ENCODE results near the gene EXOSC3.
"Not testable (repeated sequence)": the region's sequence is repeated elsewhere in the genome, so short reads cannot be mapped to it uniquely, and the experiment has no call there.

Gene EXOSC3

DNA sequence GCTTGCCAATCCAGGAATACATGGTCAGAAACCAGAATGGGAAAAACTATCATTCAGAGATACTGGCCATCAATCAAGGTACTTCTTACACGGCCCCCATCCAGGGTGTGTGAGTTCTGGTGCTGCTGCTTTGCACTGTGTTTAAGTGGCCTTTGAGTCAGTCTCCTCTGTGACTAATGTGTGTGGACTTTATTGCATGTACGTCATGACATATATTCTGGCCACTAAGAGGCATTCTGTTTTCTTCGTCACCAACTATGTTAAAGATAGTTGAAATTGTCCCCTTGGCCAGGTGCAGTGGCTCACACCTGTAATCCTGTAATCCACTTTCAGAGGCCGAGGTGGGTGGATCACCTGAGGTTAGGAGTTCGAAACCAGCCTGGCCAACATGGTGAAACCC, 8.5 kb downstream of the EXOSC3 start:
- DNase-seq: no peak

- DNase-seq: no peak
Observed at GRCh38 chr9:37775216-37775919, 9.5 kb downstream of the EXOSC3 start.

- no peak for DNase-seq
Observed at GRCh38 chr9:37769995-37770394, 14.9 kb downstream of the EXOSC3 start.

DNA sequence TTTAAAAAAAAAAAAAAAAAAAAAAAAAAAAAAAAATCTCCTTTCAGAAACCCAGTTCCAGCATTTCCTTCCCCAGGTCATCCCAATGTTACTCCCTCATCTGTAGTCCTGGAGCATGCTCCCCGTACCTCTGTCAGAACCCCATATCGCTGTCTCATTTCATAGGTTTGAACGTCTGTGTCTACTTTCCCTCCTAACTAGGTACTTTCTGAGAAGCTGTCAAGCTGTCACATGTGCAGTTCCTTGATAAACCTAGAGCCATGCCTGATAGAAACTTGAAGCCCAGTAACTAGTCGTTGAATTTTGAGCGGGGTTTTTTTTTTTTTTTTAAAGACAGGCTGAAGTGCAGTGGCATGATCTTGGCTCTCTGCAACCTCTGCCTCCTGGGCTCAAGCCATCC, 15.6 kb downstream of the EXOSC3 start:
- no peak for DNase-seq

GRCh38 chr9:37765263-37765662, 19.6 kb downstream of the EXOSC3 start:
- not testable (repeated sequence) for DNase-seq

DNA sequence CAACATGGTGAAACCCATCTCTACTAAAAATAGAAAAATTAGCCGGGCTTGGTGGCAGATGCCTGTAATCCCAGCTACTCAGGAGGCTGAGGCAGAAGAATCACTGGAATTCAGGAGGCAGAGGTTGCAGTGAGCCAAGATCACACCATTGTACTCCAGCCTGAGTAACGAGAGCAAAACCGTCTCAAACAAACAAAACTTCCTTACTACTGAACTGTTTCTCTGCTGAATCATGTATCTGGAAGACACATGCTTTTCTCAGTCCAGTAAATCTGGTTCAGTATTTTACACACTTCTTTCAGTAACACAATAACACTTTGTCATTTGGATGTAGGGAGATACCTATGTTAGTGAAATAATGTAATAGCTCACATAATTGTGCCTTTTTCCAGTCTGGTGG, 23.4 kb downstream of the EXOSC3 start:
- no peak for DNase-seq

DNA sequence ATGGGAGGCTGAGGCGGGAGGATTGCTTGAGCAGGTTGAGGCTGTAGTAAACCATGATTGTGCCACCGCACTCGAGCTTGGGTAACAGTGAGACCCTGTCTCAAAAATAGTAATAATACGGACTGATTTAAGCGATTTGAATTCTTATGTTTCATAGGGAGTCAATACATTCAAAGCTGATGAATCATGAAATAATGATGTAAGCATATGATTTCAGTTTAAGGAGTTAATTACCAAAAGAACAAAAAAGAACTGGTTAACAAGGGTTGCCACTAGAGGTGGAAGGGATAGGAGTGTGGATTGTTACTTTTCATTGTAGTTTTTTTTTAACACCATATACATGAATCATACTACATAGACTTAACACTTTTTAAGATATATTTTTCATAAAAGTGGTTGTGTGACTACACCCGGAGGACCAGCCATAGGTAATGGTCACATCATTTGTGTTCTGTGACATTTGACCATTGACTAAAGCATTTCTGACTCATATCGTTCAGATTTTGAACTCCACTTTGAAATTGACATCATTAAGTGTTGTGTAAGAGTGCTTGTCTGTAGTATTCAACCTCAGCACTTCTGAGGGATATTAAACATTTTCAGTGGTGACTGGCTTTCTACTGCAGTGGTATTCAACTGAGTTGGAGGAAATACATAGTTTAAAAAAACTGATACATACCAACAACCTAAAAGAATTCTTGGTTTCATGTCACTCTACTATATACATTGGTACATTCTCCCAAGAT, 24.3 kb downstream of the EXOSC3 start:
- no peak for DNase-seq

DNA sequence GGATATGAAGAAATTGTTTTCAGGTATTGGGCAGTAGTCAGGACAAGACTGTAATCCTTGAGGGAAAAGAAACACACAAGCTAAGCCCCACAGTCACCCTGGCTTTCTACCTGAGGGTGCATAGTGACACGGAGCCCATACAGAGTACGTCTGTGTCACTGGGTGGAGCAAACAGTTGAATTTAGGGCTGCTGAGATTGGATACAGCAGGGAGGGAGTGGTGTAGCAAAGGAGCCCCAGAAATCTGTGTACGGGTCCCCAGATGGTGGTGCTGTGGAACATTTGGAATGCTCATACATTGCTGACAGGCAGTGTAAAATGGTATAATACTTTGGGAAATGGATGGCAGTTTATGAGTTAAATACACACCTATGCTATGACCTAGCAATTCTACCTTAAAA, 26.1 kb downstream of the EXOSC3 start:
- no peak for DNase-seq

GRCh38 chr9:37753489-37754190, 31.2 kb downstream of the EXOSC3 start, which contains the start of gene TRMT10B:
TRMT10B (plus strand) TSS chr9:37753805; CDS start chr9:37761932, 8,127 bp downstream.
- DNase-seq: peak in 50 of 56 donors; percentile 12 to 85 (median 57)

- no peak for DNase-seq
Observed at GRCh38 chr9:37752642-37753488, 32.0 kb downstream of the EXOSC3 start.

GRCh38 chr9:37752112-37752511, 32.8 kb downstream of the EXOSC3 start:
- DNase-seq: not testable (repeated sequence)

DNA sequence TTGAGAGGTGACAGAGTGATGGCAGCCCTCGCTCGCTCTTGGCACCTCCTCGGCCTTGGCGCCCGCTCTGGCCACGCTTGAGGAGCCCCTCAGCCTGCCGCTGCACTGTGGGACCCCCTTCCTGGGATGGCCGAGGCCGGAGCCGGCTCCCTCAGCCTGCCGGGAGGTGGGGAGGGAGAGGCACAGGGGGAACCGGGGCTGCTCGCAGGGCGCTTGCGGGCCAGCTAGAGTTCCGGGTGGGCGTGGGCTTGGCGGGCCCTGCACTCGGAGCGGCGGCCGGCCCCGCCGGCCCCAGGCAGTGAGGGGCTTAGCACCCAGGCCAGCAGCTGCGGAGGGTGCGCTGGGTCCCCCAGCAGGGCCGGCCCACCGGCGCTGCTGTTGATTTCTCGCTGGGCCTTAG, 33.2 kb downstream of the EXOSC3 start:
- not testable (repeated sequence) for DNase-seq

DNA sequence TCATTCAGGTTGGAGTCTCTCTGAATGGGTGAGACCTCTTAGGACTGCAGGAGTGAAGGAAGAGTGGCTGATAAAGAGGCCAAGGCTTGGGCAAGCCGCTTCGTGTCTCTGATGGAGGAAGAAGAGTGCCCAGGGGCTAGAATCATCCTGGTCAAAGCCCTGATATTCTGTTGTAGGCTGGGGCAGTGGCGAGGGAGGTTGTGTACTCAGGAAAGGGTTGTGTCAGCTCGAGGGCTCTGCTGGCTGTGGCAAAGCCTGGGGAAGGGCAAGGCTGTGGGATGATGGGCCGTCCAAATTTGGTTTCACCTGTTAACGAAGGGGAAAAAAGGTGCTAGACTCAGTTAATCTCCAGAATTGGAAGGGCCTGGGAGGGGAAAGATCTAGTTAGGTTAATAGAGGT, 33.7 kb downstream of the EXOSC3 start:
- DNase-seq: no peak

DNA sequence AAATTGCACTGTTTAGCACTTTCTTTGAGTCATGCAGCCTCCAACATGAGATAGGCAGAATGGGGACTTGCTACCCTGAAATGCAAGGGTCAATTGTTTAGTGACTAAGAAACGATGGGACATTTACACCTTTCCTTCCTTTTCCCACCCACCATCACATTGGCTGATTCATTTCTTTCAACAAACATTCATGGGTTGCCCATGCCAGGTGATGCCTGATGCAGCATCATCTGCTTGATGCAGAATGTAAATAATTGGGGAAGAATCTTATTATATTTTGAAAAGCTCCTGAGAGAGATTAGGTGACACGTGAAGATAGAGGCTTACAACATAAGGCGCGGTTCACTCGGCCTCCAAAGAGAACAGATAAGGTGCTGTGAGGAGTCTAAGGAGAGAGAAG, 35.7 kb downstream of the EXOSC3 start:
- no peak for DNase-seq

DNA sequence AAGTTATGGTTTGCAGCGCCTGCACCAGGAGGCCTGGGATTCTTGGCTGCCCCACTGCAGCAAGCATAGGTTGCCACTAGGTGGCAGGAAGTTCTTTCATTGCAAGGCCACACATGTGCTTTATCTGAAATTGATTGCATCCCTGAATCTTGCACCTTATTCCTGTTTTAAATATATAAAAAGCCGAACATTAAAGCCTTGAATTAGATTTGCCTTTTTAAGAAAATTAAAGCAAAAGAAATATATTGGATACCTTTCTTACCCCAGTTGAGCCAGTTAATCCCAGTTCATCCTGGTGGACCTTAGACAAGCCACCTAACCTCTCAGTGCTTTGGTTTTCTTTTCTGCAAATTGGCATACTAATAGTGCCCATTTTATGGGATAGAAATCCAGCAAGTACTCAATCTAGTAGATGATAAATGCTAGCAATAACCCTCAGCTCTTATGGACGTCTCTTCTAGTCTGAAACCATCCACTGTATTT, 37.6 kb downstream of the EXOSC3 start:
- peak in 39 of 56 donors; percentile 2 to 73 (median 23) for DNase-seq

GRCh38 chr9:37746448-37747270, 38.2 kb downstream of the EXOSC3 start:
- no peak for DNase-seq

DNA sequence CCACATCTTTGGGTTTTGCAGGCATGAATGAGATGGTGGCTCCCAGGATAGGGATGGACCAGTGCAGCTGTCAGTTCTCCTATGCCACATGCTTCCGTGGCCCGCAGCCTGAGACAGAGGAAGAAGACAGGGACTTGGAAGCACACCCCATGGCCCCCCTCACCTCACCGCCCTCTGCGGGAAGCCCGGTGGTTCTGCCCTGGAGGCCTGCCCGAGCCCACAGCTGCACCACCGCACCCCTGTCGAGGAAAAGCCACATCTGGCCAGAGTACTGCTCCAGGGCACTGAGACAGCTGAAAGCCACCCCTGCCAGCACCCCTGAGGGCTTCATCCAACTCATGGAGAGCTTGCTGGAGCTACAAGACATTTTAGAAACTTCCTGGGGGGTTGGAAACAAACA, 38.9 kb downstream of the EXOSC3 start:
- no peak for DNase-seq

DNA sequence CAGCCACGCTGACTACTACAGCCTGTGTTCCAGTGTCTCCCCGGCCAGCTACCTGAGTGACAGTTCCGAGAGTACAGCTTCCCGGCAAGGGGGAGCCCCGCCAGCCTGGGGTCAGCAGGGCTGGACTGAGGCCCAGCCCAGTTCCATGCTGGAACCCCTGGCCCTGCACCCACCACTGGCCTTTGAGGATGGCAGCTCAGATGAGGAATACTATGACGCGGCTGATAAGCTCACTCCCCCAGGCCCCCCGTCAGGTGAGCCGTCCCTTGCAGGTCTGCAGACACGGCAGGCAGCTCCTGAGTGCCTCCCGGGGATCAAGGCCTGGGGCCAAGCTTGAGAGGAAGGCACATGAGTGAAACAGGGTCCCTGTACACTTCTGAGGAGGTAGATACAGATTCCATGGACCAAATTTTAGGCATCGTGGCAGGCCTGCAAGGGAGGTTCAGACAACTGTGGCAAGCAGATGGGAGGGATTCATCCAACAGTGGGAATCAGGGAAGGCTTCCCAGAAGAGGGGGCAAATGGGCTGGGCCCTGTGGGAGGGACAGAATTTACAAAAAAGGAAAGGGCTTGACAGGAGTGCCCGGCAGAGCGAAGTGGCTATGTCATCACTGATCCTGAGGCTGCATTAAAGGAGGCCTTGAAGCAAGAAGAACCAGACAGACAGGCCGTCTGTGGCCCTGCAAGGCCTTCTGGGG, 44.1 kb downstream of the EXOSC3 start:
- no peak for DNase-seq

GRCh38 chr9:37740128-37740527, 44.7 kb downstream of the EXOSC3 start:
- DNase-seq: no peak

- DNase-seq: no peak
Observed at GRCh38 chr9:37739222-37739621, 45.6 kb downstream of the EXOSC3 start.
